ENCODE data around the gene G3BP2.

DNA sequence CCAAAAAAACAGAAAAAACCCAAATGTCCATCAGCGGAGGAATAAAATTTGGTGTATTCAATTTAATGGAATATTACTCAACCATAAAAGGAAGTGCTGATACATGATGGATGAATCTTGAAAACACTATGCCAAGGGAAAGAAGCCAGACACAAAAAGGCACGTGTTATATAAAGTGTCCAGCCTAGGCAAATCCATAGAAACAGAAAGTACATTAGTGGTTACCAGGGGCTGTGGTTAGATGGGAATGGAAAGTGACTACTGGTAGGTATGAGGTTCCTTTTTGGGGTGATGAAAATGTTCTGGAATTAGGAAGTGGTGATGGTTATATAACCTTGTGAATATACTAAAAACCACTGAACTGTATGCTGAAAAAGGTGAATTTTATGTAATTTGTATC, 39.4 kb downstream of the G3BP2 start:
- TF ChIP-seq POLR2A (IDR thresholded peaks at IDR 0.05; ENCODE audit: low read length) (no peak), GATA1 (IDR thresholded peaks at IDR 0.05; ENCODE audit: low read depth, low read length) (no peak)
